ENCODE results near the gene UQCRC2.
"Not testable (repeated sequence)": the region's sequence is repeated elsewhere in the genome, so short reads cannot be mapped to it uniquely, and the experiment has no call there.

The UQCRC2 gene

GRCh38 chr16:21982108-21982507 is 28.9 kb downstream of the UQCRC2 start:
- no peak for DNase-seq (ENCODE audit: low read depth in 2 of 2)

GRCh38 chr16:21984062-21984461 is 30.9 kb downstream of the UQCRC2 start:
- no peak for DNase-seq (ENCODE audit: low read depth in 2 of 2)

- no peak for DNase-seq (ENCODE audit: low read depth in 2 of 2)
These were observed 32.4 kb downstream of the UQCRC2 start for GRCh38 chr16:21985524-21985923.

GRCh38 chr16:21986692-21987246 is 33.6 kb downstream of the UQCRC2 start:
- no peak for DNase-seq (ENCODE audit: low read depth in 2 of 2)

GRCh38 chr16:21987498-21987897 is 34.3 kb downstream of the UQCRC2 start:
- no peak for DNase-seq (ENCODE audit: low read depth in 2 of 2)

GRCh38 chr16:21989133-21989532 is 36.0 kb downstream of the UQCRC2 start:
- DNase-seq (ENCODE audit: low read depth in 2 of 2) = no peak

GRCh38 chr16:21989751-21990150 is 36.6 kb downstream of the UQCRC2 start:
- DNase-seq (ENCODE audit: low read depth in 2 of 2) = no peak

- no peak for DNase-seq (ENCODE audit: low read depth in 2 of 2)
These were observed 37.3 kb downstream of the UQCRC2 start for GRCh38 chr16:21990381-21990944.

GRCh38 chr16:21991621-21992020 is 38.5 kb downstream of the UQCRC2 start:
- no peak for DNase-seq (ENCODE audit: low read depth in 2 of 2)

GRCh38 chr16:21994856-21995465 is 41.8 kb downstream of the UQCRC2 start:
- no peak for DNase-seq (ENCODE audit: low read depth in 2 of 2)

GRCh38 chr16:21996923-21997696 is 43.9 kb downstream of the UQCRC2 start:
- DNase-seq (ENCODE audit: low read depth in 2 of 2) = no peak

- no peak for DNase-seq (ENCODE audit: low read depth in 2 of 2)
These were observed 44.7 kb downstream of the UQCRC2 start for GRCh38 chr16:21997697-21998480.

- DNase-seq (ENCODE audit: low read depth in 2 of 2) = no peak
These were observed 48.4 kb downstream of the UQCRC2 start for GRCh38 chr16:22001591-22001990.

GRCh38 chr16:22002047-22002446 is 48.9 kb downstream of the UQCRC2 start:
- DNase-seq (ENCODE audit: low read depth in 2 of 2) = not testable (repeated sequence)

- DNase-seq (ENCODE audit: low read depth in 2 of 2) = no peak
These were observed 50.0 kb downstream of the UQCRC2 start for GRCh38 chr16:22003195-22003594.

GRCh38 chr16:22004341-22004740 is 51.2 kb downstream of the UQCRC2 start:
- DNase-seq (ENCODE audit: low read depth in 2 of 2) = no peak

- DNase-seq (ENCODE audit: low read depth in 2 of 2) = no peak
These were observed 52.6 kb downstream of the UQCRC2 start for GRCh38 chr16:22005746-22006145.

GRCh38 chr16:22006636-22007035 is 53.5 kb downstream of the UQCRC2 start:
- no peak for DNase-seq (ENCODE audit: low read depth in 2 of 2)

- no peak for DNase-seq (ENCODE audit: low read depth in 2 of 2)
These were observed 54.0 kb downstream of the UQCRC2 start for GRCh38 chr16:22007159-22007508.

- peak; percentile 53 to 68 for DNase-seq (ENCODE audit: low read depth in 2 of 2)
These were observed 54.5 kb downstream of the UQCRC2 start, which contains the start of gene MOSMO for GRCh38 chr16:22007509-22008214. TSS of gene MOSMO (plus strand) at chr16:22008111. CDS start at chr16:22008302, 191 bp downstream.

Data from stimulated activated CD4-positive, alpha-beta T cell treated with anti-CD3 and anti-CD28 coated beads, Interleukin-1b, Interleukin-23, amount 100 ng/mL, for 4 hours (primary cell).